IPS DF 19.7 (cell line): ENCODE measurements around the gene BBS9.

Source experiments
- DNase-seq: peaks from one replicate; pipeline ENCODE4 v3.0.0-alpha.2; 2013; ENCODE audit warnings: low read depth, low spot score

BBS9 gene

DNA sequence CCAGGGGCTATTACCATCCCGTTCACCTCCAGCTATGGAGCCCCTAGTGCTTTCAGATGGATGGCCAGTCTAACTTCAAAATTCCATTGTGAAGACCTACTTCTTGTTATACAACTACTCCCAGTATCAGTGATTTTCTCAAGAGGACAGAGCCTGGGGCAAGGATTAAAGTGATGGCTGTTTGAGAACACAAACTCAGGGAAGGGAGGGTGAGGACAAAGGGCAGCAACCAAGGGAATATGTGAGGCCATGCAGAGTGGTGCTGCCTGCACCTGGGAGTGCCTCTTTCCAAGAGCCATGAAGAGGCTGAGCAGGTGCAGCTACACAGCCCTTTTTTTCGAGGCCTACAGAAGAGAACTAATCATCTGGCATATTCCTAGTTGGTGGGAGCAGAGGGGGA is 472.5 kb downstream of the BBS9 start:
- DNase-seq: no peak

DNA sequence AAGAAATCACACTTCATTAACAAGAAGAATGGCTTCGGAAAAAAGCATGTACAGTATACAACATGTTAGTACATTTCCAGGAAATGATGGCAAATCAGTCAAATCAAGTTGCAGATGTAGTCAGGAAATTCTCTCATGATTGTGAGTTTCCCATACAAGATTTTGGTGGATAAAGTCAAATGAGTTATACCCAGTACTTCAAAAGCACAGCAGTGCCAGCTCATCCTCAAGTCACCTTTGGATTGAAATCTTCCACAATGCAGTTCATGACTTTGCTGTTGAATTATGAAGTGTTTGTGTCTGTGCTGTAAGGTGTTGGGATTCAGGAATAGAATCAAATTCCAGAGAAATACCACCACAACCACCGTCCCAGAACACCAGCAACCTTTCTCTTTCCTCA is 474.7 kb downstream of the BBS9 start:
- DNase-seq: no peak

DNA sequence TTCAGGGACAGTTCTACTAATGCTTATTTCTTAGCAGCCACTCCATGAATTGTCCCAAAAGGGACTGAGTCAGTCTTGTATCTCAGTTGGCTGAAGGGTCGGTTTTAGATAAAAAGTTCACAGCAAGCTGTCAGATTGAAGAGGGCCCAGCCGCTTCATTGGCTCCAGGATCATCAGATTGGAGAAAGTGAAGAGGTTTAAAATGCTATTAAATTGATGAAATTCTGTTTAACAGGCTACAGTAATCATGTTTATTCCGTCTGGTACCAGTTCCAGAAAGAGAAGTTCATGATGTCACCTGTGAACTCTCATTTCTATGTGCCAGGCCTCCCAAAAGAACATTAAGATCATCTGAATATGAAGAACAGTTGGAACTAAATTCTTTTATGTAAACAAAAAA is 481.6 kb downstream of the BBS9 start:
- DNase-seq: no peak

DNA sequence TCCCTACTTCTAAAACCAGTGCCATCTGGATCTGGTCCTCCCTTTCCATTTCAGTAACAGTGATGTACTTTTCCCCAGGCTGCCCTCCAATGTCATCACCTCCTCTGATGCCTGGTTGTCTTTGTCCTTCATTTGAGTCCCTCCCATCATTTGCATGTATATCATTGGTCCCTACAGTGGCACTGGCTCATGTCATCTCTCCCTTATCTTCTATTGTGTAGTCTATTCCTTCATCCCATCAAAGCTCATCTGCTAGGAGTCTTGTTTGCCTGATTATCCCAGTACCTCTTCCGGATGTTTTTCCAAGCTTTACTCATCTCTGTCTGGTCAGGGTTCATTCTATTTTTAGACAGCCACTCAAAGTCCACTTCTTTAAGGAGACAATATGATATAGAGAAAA is 483.1 kb downstream of the BBS9 start:
- no peak for DNase-seq

DNA sequence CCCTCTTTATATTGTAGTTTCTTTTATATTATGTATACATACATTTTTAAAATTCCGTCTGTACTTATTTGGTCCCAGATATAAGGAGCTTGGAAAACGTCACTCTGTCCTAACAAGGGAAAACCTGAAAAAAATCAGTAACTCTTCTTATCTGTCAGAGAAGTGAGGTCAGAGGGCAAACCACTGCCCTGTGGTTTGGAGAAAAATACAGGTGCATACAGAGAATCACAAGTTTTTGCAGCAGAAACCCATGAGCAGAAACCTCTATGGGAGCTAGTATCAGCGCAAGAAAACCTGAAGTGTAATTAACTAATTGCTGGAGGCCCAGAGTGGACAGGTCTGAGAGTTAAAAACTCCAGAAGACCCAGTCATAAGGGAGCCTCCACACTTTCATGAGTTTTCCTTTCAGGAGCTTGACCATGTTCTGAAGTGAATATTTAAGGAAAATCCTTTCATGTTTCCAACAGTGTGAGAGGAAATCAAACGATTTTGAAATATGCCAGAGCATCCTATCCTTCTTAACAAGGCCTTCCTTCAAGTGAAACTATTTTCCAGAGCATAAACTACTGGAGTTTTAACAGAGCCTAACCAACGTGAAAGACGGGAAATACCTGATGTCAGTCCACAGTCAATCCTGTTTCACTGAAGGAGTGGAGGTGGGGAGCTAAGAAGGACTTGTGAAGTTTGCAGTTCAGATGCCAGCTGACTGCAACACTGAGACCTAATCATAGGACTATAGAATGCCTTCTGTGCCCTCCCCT is 485.2 kb downstream of the BBS9 start:
- no peak for DNase-seq

DNA sequence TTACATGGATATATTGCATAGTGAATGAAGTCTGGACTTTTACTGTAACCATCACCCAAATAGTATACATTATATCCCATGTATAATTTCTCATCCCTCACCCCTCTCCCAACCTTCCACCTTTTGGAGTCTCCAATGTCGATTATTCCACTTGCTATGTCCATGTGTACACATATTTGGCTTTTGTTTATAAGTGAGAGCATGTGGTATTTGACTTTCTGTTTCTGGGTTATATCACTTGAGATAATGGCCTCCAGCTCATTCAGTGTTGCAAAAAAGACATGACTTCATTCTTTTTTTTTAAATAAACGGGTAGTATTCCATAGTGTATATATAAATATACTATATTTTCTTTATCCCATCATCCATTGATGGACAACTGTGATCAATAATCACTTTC is 487.4 kb downstream of the BBS9 start:
- no peak for DNase-seq

DNA sequence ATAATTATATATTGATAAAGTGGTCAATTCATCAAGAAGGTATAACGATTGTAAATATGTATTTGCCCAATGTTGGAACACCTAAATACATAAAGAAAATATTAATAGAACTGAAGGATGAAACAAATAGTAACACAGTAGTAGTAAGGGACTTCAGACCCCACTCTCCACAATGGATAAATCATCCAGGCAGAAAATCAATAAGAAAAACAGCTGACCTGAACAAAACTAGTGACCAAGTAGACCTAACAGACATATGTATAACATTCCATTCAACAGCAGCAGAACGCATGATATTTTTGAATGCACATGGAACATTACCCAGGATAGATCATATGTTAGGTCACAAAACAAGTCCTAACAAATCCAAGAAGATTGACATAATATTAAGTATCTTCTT is 489.9 kb downstream of the BBS9 start:
- no peak for DNase-seq

DNA sequence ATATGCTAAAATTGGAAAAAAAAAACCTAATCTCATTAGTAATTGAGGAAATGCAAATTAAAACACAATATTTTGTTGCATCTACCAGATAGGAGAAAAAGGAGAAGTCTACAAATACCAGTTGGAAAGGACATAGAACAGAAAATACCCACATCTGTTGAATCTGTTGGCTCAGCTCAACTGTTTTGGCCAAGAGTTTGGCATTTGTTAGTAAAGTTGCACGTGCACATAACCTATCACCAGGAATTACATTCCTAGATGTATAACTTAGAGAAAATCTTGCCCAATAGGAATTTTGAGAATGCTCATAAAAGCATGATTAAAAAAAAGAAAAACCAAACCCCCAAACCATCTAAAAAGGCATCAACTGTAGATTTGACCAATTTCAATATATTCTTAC is 493.9 kb downstream of the BBS9 start:
- DNase-seq: no peak

DNA sequence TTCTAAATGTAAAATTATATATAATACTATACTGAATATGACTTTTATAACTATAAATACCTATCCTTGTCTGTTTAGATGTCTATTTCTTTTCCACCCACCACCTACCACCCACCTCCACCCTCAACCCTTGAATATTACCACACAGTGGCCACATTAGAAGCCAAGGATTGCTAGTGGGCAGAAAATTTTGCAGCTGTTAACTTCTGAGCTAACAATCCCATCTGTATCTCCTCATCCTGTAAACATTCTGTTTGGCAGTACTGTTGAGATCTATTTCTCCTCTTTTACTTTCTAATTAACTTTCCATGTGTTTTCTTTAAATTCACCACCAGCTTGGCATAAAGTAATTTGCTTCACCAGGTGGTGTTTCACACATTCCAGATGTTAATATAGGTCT is 494.9 kb downstream of the BBS9 start:
- DNase-seq: no peak

DNA sequence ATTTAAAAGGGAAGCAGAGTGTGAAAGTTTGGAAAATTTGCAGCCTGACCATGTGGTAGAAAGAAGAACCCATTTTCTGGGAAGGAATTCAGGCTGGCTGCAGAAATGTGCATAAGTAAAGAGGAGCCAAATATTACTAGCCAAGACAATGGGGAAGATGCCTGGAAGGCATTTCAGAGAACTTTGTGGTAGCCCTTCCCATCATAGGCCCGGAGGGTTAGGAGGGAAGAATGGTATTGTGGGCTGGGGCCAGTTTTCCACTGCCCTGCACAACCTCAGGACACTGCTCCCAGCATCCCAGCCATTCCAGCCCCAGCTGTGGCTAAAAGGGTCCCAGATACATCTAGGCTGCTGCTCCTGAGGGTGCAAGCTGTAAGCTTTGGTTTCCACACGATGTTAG is 497.5 kb downstream of the BBS9 start:
- no peak for DNase-seq

DNA sequence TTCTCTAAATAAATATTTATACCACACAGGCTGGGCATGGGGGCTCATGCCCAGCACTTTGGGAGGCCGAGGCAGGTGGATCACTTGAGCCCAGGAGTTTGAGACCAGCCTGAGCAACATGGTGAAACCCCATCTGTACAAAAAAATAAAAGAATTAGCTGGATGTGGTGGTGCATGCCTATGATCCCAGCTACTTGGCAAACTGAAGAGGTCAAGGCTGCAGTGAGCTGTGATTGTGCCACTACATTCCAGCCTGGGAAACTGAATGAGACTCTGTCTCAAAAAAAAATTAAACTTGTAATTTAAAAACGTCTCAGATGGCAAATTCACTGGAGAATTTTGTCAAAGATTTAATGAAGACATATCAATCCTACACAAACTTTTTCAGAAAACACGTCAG is 498.4 kb downstream of the BBS9 start:
- no peak for DNase-seq

DNA sequence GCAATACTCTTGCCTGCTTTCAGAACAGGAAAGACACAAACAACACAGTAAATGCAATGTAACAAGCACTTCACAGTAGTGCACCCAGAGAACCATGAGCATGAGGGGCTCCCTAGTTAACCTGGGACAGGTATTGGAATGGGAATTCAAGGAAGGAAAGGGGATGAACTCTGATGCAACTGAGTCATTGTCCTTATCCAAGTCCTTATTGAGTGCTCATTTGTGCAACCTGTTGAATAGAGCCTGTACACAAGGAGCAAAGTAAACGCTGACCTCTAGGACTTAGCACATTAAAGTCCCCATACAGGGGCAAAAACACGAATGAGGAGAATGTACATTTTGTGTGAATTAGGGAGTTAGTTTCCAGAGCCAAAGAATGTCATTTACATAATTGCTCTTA is 499.5 kb downstream of the BBS9 start:
- no peak for DNase-seq

DNA sequence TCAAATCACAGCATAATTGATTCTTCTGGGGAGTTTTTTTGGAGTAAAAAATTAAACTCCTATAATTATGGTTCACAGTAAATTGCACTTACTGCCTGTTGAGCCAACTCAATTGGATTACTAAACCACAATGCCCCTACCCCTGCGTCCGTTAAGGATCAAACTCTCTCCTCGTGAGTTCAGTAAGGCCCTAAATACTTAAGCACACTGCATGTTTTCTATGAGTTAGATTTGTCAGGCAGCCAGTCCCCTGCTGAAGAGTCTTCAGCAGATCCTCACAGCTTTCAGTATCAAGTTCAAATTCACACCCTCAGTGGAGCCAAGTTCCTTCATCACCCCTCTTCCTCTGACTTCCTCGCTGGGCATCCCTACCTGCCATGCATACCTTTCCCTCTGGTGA is 501.0 kb downstream of the BBS9 start:
- no peak for DNase-seq

DNA sequence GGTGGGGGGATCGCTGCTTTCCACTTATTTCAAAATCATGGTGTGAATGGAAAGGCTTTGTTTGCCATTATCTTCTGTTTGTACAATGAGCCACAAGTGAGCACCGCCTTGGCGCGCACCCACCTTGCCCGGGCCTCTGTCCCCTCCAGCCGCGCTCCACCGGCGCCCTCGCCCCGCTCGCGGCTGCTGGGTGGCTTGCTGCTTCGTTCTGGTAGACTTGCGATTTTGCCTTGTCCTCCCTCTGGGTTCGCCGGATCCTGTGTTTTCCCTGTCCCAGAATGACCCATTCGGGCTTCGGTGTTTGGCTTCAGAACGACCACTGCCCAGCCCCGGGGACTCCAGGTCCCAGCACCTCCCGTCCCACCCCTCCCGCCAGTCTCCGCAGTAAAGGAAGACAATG is 503.0 kb downstream of the BBS9 start:
- DNase-seq: no peak

DNA sequence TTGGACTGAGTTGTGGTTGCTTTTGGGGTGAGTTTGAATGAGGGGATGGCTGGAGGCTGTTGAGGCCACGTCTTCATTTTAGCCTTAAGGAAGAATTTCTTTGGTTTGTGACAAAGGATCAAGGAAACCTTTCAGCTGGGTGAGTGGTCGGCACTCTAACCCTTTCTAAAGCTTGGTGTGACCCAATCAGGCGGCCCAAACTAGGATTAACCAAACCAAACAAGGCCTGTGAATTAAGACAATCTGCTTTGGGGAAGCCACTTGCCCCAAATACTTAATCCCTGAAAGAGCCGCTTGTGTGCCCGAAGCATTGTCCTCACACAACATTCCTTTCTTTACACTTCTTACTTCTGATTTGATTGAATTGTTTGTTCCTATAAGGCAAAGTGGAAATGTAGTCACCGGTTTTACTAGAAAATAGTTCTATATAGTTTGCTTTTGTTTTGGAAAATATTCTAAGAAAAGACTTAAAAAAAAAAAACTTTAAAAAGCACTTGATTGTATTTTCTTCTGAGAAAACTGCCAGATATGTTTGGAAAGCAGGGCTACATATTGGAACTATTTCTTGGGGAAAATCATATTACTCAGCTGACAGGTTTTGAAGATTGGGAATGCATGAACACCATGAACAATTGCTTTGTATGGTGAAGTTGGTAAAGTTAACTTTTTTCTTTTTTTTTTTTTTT is 503.6 kb downstream of the BBS9 start:
- no peak for DNase-seq

DNA sequence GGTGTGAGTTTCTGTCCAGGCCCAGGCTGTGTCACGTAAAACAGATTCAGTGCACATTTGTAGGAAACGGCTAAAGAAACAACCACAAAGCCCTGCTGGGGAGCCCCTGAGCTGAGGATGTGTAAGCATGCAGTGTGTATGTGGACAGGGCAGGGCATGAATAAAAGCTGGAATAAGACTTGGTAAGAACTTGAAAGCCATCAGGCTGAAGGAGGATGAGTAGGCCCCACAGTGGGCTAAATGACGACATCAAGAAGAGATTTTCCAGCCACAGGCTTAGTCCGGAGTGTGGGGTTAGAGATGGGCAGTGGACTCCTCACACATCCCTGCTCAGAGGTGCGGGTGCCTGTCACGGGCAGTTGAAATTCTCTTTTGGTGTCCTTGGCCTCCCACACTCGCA is 505.2 kb downstream of the BBS9 start:
- DNase-seq: no peak

DNA sequence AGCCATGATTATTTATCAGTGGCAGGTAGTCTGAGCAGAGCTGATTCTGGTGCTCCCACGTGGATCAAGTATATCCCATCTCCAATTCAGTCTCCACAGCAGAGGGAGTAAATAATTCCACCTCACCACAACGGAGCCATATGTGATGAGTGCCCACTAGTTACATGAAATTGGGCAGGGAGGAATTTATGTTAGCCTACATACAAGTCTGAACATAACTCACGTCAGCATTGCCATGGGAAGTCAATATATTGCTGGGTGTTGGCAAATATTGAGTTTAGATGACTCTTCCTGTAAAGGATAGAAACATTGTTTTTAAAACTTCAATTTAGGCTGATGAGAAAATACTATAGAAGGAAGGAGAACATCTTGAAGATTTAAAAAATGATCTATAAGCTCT is 507.0 kb downstream of the BBS9 start:
- DNase-seq: no peak

DNA sequence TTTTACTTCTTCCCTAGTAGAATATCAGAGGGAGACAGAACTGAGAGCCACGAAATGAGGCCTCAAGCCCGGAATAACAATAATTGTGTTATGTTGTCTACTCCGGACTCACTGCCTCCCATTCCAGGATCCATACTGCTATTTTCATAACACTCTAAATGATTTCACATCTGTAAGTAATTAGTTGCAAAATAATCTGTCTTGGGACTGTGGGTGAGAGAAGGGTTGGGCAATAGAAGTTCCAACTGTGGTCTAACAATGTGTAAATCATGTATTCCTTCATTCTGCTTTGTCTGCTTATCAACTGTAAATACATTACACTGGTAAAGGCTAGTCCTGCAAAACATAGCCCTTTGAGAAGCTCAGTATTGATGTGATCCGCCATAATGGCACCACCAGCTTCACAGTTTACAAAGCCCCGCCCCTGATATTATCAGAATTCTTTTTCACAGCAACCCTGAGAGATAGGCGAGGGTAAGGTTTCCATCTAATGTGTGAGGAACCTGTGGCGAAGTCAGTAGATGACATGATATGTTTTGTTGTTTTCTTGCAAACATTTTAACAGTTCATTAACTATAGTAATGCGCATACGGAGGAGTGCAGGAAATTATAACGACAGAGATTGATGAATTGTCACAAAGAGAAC is 510.3 kb downstream of the BBS9 start:
- no peak for DNase-seq

DNA sequence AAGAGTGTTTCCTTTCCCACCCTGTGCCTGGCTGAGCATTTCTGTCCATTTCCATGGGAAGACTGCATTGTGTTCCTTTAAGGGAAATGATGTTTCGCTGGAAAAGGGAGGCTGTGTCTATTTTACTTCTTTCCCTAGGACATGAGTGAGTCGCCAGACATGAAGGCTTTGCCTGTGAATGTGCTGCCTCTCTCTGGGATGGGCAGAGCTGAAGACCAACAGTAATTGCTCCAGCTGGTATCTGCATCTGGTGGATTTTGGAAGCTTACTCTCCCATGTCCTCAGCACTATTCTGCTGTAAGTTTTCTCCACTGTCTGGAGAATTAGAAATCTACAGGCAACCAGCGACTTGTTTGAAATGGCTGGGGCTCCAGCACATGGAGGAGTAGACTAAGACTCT is 511.4 kb downstream of the BBS9 start:
- no peak for DNase-seq

DNA sequence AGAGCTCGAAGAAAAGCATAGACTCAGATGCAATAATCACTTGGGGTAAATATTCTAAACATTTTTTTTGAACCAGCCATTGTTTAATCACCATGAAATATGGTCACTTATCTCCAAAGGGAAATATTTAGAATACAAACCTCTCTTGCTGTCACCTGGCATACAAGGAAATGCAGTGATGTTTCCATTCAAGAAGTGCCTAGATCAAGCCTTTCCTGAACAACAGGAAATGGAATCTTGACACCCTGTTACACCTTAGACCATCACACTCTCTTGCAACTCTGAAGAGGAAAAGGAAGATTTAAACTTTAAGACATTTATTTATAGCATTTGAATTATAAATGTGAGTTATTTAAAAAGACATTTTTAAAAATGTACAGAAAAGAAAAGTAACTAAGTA is 512.9 kb downstream of the BBS9 start:
- no peak for DNase-seq

DNA sequence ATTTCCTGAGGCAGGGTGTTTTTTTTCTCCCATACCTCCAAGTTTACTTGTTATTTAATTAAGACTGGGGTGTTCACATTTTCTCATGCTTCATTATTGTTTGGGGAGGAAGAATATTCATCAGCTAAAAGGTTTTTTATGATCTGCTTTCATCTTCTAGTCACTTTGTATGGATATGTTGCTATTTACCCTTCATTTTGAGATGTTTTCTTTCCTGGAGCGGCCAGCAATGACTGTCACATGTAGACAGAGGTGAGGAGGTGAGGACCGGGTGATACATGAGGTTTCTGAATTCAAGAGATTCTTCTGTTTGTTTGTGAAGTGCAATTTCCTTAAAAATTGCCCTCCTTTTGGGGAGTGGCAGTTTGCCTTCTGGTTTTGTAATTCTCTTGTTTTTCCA is 514.2 kb downstream of the BBS9 start:
- DNase-seq: no peak

DNA sequence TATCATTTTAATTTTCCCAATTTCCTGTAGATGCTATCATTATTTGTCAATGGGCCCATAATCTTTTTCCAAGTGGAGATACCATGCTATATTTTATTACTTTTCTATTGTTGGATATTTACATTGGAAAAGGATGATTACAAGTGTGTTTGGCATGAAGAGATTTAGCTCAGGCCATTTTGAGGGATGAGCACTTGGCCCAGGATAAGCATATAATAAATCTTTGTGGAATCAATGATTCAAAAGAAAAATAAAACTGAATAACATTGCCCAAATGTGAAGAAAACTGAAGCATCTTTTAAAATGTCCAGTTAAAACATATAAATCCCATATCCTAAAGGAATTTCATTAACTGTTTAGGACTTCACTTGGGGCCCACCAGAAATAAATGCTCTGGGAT is 515.1 kb downstream of the BBS9 start:
- DNase-seq: no peak

DNA sequence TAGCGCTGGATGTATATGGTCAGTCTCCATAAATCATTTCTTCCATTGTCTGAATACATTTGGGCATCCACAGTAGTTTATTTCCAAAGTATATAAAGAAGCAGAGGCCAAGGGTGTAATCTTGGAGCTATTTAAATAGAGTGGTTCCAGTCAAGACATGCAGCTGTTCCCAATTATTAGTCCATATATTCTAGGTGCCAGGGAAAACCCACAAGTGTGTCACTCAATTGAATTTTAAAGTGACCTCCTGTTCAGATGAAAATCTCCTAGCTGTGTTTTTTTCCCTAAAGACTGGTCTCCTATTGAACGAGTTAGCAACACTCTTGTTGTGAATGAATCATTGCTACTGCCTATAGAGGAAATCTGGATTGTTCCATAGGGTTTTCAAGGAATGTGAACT is 515.7 kb downstream of the BBS9 start:
- DNase-seq: no peak
